ENCODE results near the gene B3GLCT. TPM values are rescaled to one million over a fixed set of nuclear protein-coding genes. Genes with fewer than 3 reads are reported as not detected.

The B3GLCT gene
- 12.6 and 20.8 TPM in 2 replicates for total RNA-seq

GRCh38 chr13:31199849-31200636, at the start of gene B3GLCT:
TSS of gene B3GLCT (plus strand) at chr13:31199975. CDS start at chr13:31200085, 110 bp downstream.

GRCh38 chr13:31161557-31162150, 38.1 kb upstream of the B3GLCT start, which contains the start of gene HSPH1:
TSS of gene HSPH1 (minus strand) at chr13:31161904. CDS start at chr13:31161582, 322 bp downstream.

Other genes with a start within 250 kb of the B3GLCT start
- gene HSPH1, start 38.1 kb upstream of the B3GLCT start, total RNA-seq: 31.8 and 35.1 TPM in 2 replicates

Data from placental epithelial cell (primary cell).